ENCODE results near the gene SLC25A41. TPM values are rescaled to one million over a fixed set of nuclear protein-coding genes. Genes with fewer than 3 reads are reported as not detected.

SLC25A41 gene
- total and polyA plus RNA-seq, 4 donors, result 0.23 to 1.8 TPM; not detected in 2

DNA sequence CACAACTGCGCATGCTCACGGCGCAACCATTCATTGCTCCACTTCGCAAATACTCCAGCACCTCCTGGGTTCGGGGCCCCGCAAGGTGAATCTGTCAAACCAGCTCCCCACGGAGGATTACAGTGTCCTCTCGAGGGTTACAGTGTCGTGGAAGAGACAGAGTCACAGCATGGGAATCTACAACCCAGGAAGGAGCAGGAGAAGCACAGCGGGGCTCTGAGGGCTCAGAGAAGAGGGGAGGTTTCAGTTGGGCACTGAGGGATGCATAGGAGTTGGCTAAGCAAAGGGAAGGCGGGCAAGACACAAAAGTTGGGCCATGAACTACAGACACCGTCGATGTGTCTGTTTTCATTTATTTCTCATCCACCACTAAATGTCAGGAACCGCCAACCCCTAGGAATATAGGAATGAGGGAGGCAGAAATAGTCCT is 39.6 kb downstream of the SLC25A41 start:
- DNase-seq (no peak), ATAC-seq (ENCODE audit: low FRiP score) (no peak)
- H3K27ac ChIP-seq (ENCODE audit: low read depth in 1 of 2, low read length in 2 of 2), result peak overlapping the region in 1 of 2 donors; percentile 94
- no peaks in the 10 kb centered on the region for H3K36me3 ChIP-seq (ENCODE audit: control insufficient read depth in 1 of 2, insufficient read depth in 2 of 2, low read length in 1 of 2)
- intact Hi-C loops (cut with DNase I), result loop anchor here in 1 of 2 donors (1.0 kb wide), 1 partner anchor 31 kb away; no protein-coding TSS in a partner anchor
- H3K4me3 ChIP-seq (ENCODE audit: low read length in 2 of 2), result peak overlapping the region; percentile 53 to 88
- H3K4me1 ChIP-seq (ENCODE audit: control insufficient read depth in 1 of 2, insufficient read depth in 2 of 2, low read length in 2 of 2), result peaks cover 0 to 4% of the 10 kb centered on the region in 2 donors
- 25 to 28% methylated on average over 14 of the region's 14 CpGs for WGBS, 2 donors
- no peaks in the 10 kb centered on the region for H3K9me3 ChIP-seq (ENCODE audit: control insufficient read depth, low read length)
- H3K27me3 ChIP-seq (ENCODE audit: control insufficient read depth in 1 of 2, insufficient read depth in 2 of 2, low read length in 1 of 2), result no peaks in the 10 kb centered on the region

DNA sequence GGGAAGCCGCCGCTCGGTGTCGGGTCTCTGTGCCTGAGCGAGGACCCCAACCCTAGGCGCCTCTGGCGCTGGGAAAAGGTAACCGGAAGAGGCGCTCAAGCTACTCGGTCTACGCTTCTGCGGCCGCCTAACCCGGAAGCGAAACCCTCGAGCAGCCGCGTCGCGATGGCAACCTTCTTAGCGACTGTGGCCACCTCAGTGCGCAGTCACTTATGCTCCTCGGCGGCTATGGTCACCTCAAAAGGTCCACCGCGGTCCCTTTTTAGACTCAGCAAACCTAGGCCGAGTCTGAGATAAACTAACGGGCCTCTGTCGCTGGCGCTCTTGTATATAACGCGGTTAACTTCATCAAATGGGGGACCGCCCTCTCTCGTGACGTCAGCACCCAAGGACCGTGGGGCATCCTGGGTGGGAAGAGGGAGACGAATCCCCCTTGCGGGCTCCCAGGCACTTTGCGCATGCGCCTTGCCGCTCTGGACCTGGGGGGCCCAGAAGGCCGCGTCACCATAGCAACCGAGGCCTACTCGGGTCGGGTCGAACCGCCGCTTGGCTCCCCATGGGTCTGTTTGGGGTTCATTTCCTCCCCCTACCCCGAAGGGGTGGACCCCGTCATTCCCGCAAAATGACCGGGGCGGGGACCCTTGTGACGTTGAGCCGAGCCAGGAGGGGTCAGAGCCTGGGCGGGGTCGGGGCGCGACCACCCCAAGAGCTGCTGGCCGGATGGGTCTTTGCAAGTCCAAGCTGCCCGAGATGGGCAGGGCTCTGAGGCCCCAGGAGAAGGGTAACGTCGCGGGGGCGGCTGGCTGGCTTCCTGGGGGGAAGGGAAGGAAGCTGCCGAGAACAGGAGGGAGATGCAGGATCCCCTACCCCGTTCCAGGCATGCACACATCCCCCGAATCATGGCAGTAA is 40.2 kb downstream of the SLC25A41 start, which contains the start of gene GTF2F1:
TSS of gene GTF2F1 (minus strand) at position 91 of the 909 bp plus-strand sequence. CDS start 169 bp downstream, outside the sequence.
- Histone ChIP-seq H3K4me1 (ENCODE audit: control insufficient read depth in 1 of 2, insufficient read depth in 2 of 2, low read length in 2 of 2) (peaks cover 0 to 4% of the 10 kb centered on the region in 2 donors), H3K27me3 (ENCODE audit: control insufficient read depth in 1 of 2, insufficient read depth in 2 of 2, low read length in 1 of 2) (no peaks in the 10 kb centered on the region), H3K27ac (ENCODE audit: low read depth in 1 of 2, low read length in 2 of 2) (peak within 1 kb of the TSS; percentile 18 to 94), H3K36me3 (ENCODE audit: control insufficient read depth in 1 of 2, insufficient read depth in 2 of 2, low read length in 1 of 2) (peaks cover 0 to 1% of the 10 kb centered on the region in 2 donors), H3K9me3 (ENCODE audit: control insufficient read depth, low read length) (no peaks in the 10 kb centered on the region), H3K4me3 (ENCODE audit: low read length in 2 of 2) (peak within 1 kb of the TSS; percentile 53 to 88)
- ATAC-seq (ENCODE audit: low FRiP score) (peak; percentile 97), DNase-seq (peak; percentile 97 to 99)
- intact Hi-C loops (cut with DNase I), result loop anchor here in 1 of 2 donors (1.0 kb wide), 1 partner anchor 32 kb away; no protein-coding TSS in a partner anchor
- WGBS, 2 donors, result 0% methylated on average over 69 of the region's 69 CpGs

DNA sequence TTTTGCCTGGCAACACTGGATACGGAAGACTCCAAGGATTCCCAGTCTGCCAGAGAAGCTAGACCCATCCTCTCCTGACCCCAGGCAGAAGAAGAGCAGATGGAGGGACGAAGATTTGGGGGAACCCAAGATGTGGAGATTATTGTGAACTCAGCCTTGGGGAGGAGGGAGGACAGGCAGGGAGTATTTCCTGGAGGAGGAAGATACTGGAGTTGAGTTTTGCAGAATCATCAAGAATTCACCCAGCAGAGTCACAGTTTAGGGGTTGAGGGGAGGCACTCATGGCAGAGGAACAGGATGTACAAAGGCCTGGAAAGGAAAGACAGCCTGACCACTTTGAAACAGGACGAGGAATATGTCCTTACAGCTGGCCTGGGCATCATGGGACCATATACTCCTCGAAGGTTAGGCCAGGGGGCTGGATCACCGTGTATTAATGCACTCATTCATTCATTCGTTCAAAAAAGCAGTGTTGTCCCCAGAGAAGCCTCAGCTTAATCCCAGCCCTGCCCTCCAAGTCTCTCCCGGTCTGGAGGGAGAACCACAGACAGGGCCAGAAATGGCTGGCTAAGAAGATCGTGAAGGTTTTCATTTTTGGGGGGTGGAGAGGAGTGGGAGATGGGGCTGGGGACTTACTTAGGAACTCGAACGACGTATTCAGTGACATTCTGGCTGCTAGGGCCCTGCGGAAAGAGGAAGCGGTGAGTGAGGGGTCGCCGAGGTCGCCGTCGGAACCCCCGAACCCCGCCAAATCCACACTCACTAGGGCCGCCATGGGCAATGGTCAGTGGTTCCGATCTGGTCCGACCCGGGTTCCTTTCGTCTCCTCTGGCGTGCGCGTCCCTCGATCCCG is 41.1 kb downstream of the SLC25A41 start:
- no peaks in the 10 kb centered on the region for H3K27me3 ChIP-seq (ENCODE audit: control insufficient read depth in 1 of 2, insufficient read depth in 2 of 2, low read length in 1 of 2)
- DNase-seq (no peak), ATAC-seq (ENCODE audit: low FRiP score) (no peak)
- H3K27ac ChIP-seq (ENCODE audit: low read depth in 1 of 2, low read length in 2 of 2), result peak overlapping the region in 1 of 2 donors; percentile 73
- H3K4me3 ChIP-seq (ENCODE audit: low read length in 2 of 2), result peak overlapping the region; percentile 53 to 88
- peaks cover 0 to 3% of the 10 kb centered on the region in 2 donors for H3K36me3 ChIP-seq (ENCODE audit: control insufficient read depth in 1 of 2, insufficient read depth in 2 of 2, low read length in 1 of 2)
- WGBS, 2 donors, result 6 to 8% methylated on average over 30 of the region's 30 CpGs
- no peaks in the 10 kb centered on the region for H3K9me3 ChIP-seq (ENCODE audit: control insufficient read depth, low read length)
- peaks cover 0 to 4% of the 10 kb centered on the region in 2 donors for H3K4me1 ChIP-seq (ENCODE audit: control insufficient read depth in 1 of 2, insufficient read depth in 2 of 2, low read length in 2 of 2)
- intact Hi-C loops (cut with DNase I), result loop anchor here in 1 of 2 donors (1.0 kb wide), 1 partner anchor 33 kb away; no protein-coding TSS in a partner anchor

DNA sequence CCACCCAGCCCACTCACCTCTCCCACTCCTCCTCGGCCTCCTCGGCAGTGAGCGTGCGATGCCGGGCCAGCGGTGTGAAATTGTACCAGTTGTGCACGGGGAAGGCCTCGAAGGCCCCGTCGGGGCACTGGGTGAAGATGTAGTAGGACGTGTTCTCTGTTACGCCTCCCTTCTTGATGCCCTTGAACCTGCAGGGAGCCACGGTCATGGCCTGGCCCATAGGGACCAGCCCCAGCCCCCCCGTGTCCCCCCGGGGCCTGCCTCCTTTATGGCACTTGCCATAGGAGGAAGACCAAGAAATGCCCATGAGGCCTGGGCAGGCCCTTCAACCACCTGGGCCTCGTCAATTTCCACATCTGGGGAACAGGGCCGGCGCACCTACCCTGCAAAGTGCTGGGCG is 46.2 kb downstream of the SLC25A41 start:
- H3K36me3 ChIP-seq (ENCODE audit: control insufficient read depth in 1 of 2, insufficient read depth in 2 of 2, low read length in 1 of 2), result peaks cover 4 to 6% of the 10 kb centered on the region in 2 donors
- H3K27me3 ChIP-seq (ENCODE audit: control insufficient read depth in 1 of 2, insufficient read depth in 2 of 2, low read length in 1 of 2), result no peaks in the 10 kb centered on the region
- peaks cover 0 to 3% of the 10 kb centered on the region in 2 donors for H3K4me1 ChIP-seq (ENCODE audit: control insufficient read depth in 1 of 2, insufficient read depth in 2 of 2, low read length in 2 of 2)
- DNase-seq (no peak), ATAC-seq (ENCODE audit: low FRiP score) (no peak)
- intact Hi-C loops (cut with DNase I), result no loop called here
- H3K27ac ChIP-seq (ENCODE audit: low read depth in 1 of 2, low read length in 2 of 2), result no peak overlapping the region
- 95 to 96% methylated on average over 19 of the region's 19 CpGs for WGBS, 2 donors
- no peak overlapping the region for H3K4me3 ChIP-seq (ENCODE audit: low read length in 2 of 2)
- H3K9me3 ChIP-seq (ENCODE audit: control insufficient read depth, low read length), result no peaks in the 10 kb centered on the region

DNA sequence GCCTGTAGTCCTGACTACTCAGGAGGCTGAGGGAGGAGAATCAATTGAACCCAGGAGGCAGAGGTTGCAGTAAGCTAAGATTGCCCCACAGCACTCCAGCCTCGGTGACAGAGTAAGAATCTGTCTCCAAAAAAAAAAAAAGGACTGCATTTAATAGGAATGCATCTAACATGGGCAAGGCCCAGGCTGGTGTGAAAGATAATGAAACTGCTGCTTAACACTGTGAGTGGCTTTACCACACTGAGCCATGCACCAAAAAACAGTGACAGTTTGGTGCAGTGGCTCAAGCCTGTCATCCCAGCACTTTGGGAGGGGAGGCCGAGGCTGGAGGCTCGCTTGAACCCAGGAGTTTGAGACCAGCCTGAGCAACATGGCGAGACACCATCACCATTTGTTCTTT is 49.2 kb downstream of the SLC25A41 start:
- DNase-seq, result no peak
- H3K4me3 ChIP-seq (ENCODE audit: low read length in 2 of 2), result no peak overlapping the region
- 90 to 95% methylated on average over 4 of the region's 4 CpGs for WGBS, 2 donors
- no peaks in the 10 kb centered on the region for H3K27me3 ChIP-seq (ENCODE audit: control insufficient read depth in 1 of 2, insufficient read depth in 2 of 2, low read length in 1 of 2)
- no peak for ATAC-seq (ENCODE audit: low FRiP score)
- no peaks in the 10 kb centered on the region for H3K4me1 ChIP-seq (ENCODE audit: control insufficient read depth in 1 of 2, insufficient read depth in 2 of 2, low read length in 2 of 2)
- no peak overlapping the region for H3K27ac ChIP-seq (ENCODE audit: low read depth in 1 of 2, low read length in 2 of 2)
- no peaks in the 10 kb centered on the region for H3K9me3 ChIP-seq (ENCODE audit: control insufficient read depth, low read length)
- intact Hi-C loops (cut with DNase I), result no loop called here
- H3K36me3 ChIP-seq (ENCODE audit: control insufficient read depth in 1 of 2, insufficient read depth in 2 of 2, low read length in 1 of 2), result peaks cover 4 to 25% of the 10 kb centered on the region in 2 donors

DNA sequence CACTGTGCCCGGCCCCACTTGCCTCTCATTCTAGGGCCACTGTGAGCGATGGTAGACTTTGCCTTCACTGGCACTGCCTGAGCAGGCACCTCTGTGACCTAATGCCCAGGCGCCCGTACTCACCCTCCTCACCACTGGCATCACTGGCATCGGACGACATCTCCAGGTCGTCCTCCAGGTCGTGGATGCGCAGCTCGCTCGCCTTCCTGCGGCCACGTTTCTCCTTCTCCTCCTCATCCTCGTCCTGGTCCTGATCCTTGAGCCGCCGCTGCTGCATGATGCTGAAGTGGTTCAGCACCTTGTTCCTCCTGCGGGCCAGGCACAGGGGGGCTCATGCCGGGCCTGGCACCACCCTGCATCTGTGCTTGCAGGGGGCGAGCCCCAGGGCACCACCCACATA is 50.4 kb downstream of the SLC25A41 start:
- WGBS, 2 donors, result 92 to 97% methylated on average over 19 of the region's 19 CpGs
- Histone ChIP-seq H3K4me1 (ENCODE audit: control insufficient read depth in 1 of 2, insufficient read depth in 2 of 2, low read length in 2 of 2) (no peaks in the 10 kb centered on the region), H3K4me3 (ENCODE audit: low read length in 2 of 2) (no peak overlapping the region), H3K36me3 (ENCODE audit: control insufficient read depth in 1 of 2, insufficient read depth in 2 of 2, low read length in 1 of 2) (peaks cover 4 to 22% of the 10 kb centered on the region in 2 donors), H3K27ac (ENCODE audit: low read depth in 1 of 2, low read length in 2 of 2) (no peak overlapping the region), H3K9me3 (ENCODE audit: control insufficient read depth, low read length) (no peaks in the 10 kb centered on the region), H3K27me3 (ENCODE audit: control insufficient read depth in 1 of 2, insufficient read depth in 2 of 2, low read length in 1 of 2) (no peaks in the 10 kb centered on the region)
- ATAC-seq (ENCODE audit: low FRiP score) (no peak), DNase-seq (no peak)
- intact Hi-C loops (cut with DNase I), result no loop called here

DNA sequence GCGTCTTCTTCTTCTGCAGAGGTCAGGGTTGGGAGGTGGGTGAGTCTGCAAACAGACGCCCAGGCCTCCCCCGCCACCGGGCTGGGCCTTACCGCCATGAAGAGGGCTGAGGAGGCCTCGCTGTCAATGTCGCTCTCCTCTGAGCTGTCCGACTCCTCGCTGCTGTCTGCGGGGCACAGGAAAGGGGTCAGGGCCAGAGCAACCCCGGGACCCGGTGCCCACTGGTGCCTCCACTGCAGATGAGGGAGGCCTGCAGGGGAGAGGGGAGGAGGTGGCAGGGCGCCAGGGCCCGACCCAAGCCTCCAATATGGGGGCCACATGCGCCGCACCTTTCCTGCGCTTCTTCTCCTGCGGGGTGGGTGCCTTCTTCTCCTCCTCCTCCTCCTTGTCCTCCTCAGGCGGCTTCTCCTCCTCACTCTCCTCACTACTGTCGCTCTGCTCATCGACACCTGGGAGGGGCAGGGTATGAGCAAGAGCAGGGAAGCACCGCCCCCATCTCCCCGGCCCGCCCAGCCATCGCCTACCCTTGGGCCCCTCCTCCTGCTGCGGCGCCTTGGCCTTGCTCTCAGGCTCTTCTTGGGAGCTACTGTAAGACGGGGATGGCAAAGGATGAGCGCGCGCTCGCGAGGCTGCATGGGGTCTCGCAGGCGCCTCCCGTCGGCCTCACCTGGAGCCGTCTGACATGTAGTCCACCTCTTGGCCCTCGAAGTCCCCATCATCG is 52.4 kb downstream of the SLC25A41 start:
- H3K9me3 ChIP-seq (ENCODE audit: control insufficient read depth, low read length), result no peaks in the 10 kb centered on the region
- H3K4me1 ChIP-seq (ENCODE audit: control insufficient read depth in 1 of 2, insufficient read depth in 2 of 2, low read length in 2 of 2), result no peaks in the 10 kb centered on the region
- no peak overlapping the region for H3K27ac ChIP-seq (ENCODE audit: low read depth in 1 of 2, low read length in 2 of 2)
- WGBS, 2 donors, result 97 to 98% methylated on average over 37 to 40 of the region's 40 CpGs
- H3K4me3 ChIP-seq (ENCODE audit: low read length in 2 of 2), result no peak overlapping the region
- peaks cover 4 to 22% of the 10 kb centered on the region in 2 donors for H3K36me3 ChIP-seq (ENCODE audit: control insufficient read depth in 1 of 2, insufficient read depth in 2 of 2, low read length in 1 of 2)
- H3K27me3 ChIP-seq (ENCODE audit: control insufficient read depth in 1 of 2, insufficient read depth in 2 of 2, low read length in 1 of 2), result no peaks in the 10 kb centered on the region
- no peak for DNase-seq
- intact Hi-C loops (cut with DNase I), result no loop called here
- no peak for ATAC-seq (ENCODE audit: low FRiP score)

DNA sequence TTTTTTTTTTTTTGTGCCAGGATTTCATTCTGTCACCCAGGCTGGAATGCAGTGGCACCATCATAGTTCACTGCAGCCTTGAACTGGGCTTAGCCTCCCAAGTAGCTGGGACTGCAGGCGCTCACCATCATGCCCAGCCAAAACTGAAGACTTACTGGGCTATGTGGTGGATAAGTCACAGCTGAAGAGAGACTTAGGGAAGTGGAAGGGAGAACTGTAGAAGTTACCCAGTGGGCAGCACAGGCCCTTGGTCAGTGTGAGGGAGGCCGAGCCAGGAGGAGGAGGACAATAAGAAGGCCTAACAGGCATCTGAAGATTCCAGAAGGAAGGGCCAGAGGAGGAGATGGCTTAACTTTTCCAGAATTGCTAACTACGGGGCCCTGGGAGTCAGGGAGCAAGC is 53.8 kb downstream of the SLC25A41 start:
- Histone ChIP-seq H3K36me3 (ENCODE audit: control insufficient read depth in 1 of 2, insufficient read depth in 2 of 2, low read length in 1 of 2) (peaks cover 4 to 22% of the 10 kb centered on the region in 2 donors), H3K9me3 (ENCODE audit: control insufficient read depth, low read length) (no peaks in the 10 kb centered on the region), H3K27ac (ENCODE audit: low read depth in 1 of 2, low read length in 2 of 2) (no peak overlapping the region), H3K27me3 (ENCODE audit: control insufficient read depth in 1 of 2, insufficient read depth in 2 of 2, low read length in 1 of 2) (no peaks in the 10 kb centered on the region), H3K4me3 (ENCODE audit: low read length in 2 of 2) (no peak overlapping the region), H3K4me1 (ENCODE audit: control insufficient read depth in 1 of 2, insufficient read depth in 2 of 2, low read length in 2 of 2) (no peaks in the 10 kb centered on the region)
- DNase-seq, result no peak
- 86 to 99% methylated on average over 3 of the region's 3 CpGs for WGBS, 2 donors
- intact Hi-C loops (cut with DNase I), result no loop called here
- no peak for ATAC-seq (ENCODE audit: low FRiP score)

Measured in aorta (tissue), 5 donors.